ENCODE results near the gene NDRG2.

The NDRG2 gene

DNA sequence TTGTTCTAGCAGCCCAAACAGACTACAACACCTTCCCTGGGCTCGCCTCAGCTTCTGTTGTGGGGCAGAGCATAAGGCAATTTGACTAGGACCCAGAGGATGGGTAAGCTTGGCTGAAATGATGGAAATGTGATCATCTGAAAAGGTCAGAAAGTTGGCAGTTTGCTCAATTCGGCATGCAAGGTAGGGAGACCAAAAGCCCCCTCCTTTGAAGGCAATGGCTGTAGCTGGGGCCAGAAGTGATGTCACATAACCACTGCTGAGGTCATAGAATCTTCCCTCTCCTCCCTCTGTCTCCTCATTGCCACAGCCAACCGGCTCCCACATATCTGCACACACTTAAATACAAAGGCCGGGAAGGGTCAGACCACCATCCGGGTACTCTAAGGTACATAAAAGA, 5.1 kb upstream of the NDRG2 start, which contains the start of gene TPPP2:
TPPP2 (plus strand) TSS at position 301 of the 400 bp plus-strand sequence. CDS start 365 bp downstream, outside the sequence.
- no peak within 1 kb of the TSS for H3K27ac ChIP-seq (ENCODE audit: low read depth, low read length)
- H3K4me3 ChIP-seq (ENCODE audit: low read length): no peak within 1 kb of the TSS
- H3K9me3 ChIP-seq (ENCODE audit: insufficient read depth, low read depth, low read length): no peaks in the 10 kb centered on the region
- peaks cover 15% of the 10 kb centered on the region for H3K4me1 ChIP-seq (ENCODE audit: insufficient read depth, low read length)
- 89% methylated on average over 5 of the region's 5 CpGs for WGBS
- H3K27me3 ChIP-seq (ENCODE audit: insufficient read depth, low read length): peaks cover 17% of the 10 kb centered on the region
- no peaks in the 10 kb centered on the region for H3K36me3 ChIP-seq (ENCODE audit: insufficient read depth, low read length)
- no peak within 1 kb of the TSS for H3K9ac ChIP-seq (ENCODE audit: low read depth, low read length)

DNA sequence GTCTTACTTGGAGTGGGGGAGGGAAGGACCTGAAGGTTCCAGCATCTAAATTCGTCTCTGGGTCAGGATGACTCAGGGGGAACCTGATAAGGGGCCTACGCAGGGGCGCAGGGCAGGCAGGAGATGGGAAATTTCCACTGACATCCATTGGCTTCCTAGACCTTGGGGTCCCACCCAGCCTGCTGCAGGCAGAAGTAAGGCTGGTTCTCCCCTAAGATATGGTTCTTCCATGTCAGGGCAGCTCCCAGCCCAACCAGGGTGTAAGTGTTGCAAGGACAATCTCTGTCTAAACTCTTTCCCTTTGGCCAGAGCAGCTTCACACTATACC, 2.1 kb upstream of the NDRG2 start:
- Histone ChIP-seq H3K27me3 (ENCODE audit: insufficient read depth, low read length) (peaks cover 40% of the 10 kb centered on the region), H3K27ac (ENCODE audit: low read depth, low read length) (no peak overlapping the region), H3K4me3 (ENCODE audit: low read length) (peak overlapping the region; percentile 8; the same call in 1 of the 2 replicates), H3K9me3 (ENCODE audit: insufficient read depth, low read depth, low read length) (no peaks in the 10 kb centered on the region), H3K9ac (ENCODE audit: low read depth, low read length) (no peak overlapping the region), H3K36me3 (ENCODE audit: insufficient read depth, low read length) (no peaks in the 10 kb centered on the region), H3K4me1 (ENCODE audit: insufficient read depth, low read length) (peaks cover 25% of the 10 kb centered on the region)
- 46% methylated on average over 3 of the region's 3 CpGs for WGBS

DNA sequence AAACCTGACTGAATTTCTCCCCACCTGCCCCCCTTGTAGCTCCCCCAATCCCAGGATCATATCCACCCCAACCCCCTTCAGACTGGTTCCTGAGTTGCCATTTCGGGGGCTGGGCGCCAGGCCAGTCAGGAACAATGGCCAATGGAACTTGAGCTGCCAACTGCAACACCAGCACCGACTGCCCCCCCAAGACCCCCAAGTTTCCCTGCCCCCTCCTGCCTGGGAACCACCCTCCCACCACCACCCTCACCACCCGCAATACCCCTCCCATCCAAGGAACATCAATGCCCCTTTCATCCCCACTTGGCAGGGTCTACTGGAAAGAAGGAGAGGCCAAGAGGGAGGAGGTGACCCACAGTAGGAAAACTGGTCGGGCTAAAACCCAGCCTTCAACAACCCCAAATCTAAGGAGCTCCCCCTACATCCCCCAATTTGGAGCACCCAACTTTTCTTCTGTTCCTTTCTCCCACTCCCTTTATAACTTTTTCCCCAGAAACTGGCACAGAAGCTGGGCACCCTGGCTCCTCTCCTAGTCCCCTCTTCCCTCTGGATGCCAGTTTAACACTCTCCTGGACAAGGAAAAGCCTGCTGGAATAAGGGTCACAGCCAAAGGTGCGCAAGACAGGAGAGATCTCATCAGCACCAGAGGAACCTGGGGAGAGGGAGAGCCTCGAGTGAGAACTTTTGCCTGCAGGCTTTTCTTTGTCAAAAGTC, 1.6 kb upstream of the NDRG2 start:
- 53% methylated on average over 7 of the region's 7 CpGs for WGBS

DNA sequence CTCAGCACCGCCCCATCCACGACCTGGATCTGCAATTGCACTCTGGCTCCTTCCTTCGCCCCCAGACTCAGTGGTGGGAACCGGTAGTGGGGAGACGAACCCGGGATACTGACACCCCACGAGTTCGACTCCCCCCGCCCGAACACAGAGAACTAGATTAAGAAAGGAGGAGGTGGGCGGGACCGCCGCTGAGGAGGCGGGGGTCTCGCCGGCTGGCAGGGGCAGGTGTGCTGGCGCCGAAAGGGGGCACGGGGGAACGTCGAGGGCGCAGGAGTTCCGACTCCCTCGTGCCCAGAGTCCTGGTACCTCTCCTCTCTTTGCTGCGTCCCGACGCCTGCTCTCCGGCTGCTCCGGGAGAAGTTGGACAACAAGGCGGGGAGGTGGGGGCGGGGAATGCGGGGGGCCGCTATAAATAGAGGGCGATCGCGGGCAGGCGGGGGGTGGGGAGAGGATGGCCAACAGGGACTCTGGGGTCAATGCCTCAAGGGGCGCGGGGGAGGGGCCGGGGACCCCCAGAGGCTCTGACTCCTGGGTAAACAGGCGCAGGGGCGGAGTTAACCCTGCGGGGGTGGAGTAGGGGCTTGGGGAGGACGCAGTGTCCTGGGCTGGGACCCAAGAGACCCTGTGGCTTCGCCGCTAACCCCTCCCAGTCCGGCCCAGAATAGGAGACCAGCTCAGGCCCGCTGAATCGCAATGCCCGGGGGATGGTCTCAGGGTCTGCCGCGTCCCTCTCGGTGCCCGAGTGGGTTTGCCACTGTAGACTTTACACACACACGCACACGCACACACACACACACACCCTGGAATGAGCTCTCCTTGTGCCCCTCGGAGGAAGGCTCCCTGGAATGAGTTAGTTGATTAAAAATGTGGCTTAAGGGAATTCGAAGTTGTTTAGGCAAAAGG, 761 bp upstream of the NDRG2 start:
- Histone ChIP-seq H3K27ac (ENCODE audit: low read depth, low read length) (peak overlapping the region; percentile 90; the same call in 1 of the 2 replicates), H3K27me3 (ENCODE audit: insufficient read depth, low read length) (peaks cover 41% of the 10 kb centered on the region), H3K9ac (ENCODE audit: low read depth, low read length) (peak overlapping the region; percentile 68; the same call in 1 of the 2 replicates)

More for the DNA sequence above, 1.6 kb upstream of the NDRG2 start:
- Histone ChIP-seq H3K4me1 (ENCODE audit: insufficient read depth, low read length) (peaks cover 25% of the 10 kb centered on the region), H3K9ac (ENCODE audit: low read depth, low read length) (peak overlapping the region; percentile 59; the same call in 1 of the 2 replicates), H3K9me3 (ENCODE audit: insufficient read depth, low read depth, low read length) (no peaks in the 10 kb centered on the region), H3K4me3 (ENCODE audit: low read length) (peak overlapping the region; percentile 62), H3K27ac (ENCODE audit: low read depth, low read length) (peak overlapping the region; percentile 56; the same call in 1 of the 2 replicates), H3K27me3 (ENCODE audit: insufficient read depth, low read length) (peaks cover 41% of the 10 kb centered on the region), H3K36me3 (ENCODE audit: insufficient read depth, low read length) (no peaks in the 10 kb centered on the region)

DNA sequence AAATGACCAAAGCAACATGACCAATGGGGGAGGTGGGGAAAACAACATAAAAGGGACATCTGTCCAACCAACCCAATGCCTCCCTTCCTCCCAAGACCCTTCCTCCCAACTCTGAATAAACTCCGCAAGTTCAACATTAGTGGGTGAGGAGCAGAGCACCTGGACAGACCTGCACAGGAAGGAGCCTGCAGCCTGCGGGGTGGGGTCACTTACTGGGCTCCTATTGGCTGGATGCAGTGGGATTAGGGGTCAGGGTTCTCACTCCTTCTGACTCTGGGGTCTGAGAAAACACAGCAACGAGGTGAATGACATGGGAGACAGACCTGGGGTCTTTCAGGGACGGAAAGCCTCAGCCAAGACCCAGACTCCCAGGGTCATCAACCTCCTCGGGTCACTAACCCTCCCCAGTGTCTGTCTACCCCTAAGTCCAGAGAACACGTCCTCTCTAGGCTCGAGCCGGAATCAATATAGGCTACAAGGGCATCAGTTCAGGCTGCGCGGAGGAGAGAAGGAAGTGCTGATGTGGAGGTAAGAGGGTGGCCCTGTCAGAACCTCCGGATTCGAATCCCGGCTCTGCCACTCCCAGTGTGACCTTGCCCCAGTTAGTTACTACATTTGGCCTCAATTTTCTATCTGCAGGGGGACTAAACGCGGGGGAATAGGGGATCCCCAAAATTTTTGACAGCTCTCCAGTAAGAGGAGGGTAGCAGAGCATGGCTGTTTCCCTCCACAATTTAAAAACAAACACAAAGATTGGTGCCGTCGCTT, 860 bp downstream of the NDRG2 start:
- peak overlapping the region; percentile 70 for H3K9ac ChIP-seq (ENCODE audit: low read depth, low read length)
- peaks cover 41% of the 10 kb centered on the region for H3K27me3 ChIP-seq (ENCODE audit: insufficient read depth, low read length)
- H3K4me3 ChIP-seq (ENCODE audit: low read length): peak overlapping the region; percentile 85
- WGBS: 27% methylated on average over 17 of the region's 17 CpGs
- H3K9me3 ChIP-seq (ENCODE audit: insufficient read depth, low read depth, low read length): no peaks in the 10 kb centered on the region
- H3K36me3 ChIP-seq (ENCODE audit: insufficient read depth, low read length): no peaks in the 10 kb centered on the region
- no peak overlapping the region for H3K27ac ChIP-seq (ENCODE audit: low read depth, low read length)
- peaks cover 25% of the 10 kb centered on the region for H3K4me1 ChIP-seq (ENCODE audit: insufficient read depth, low read length)

More for the DNA sequence above, 761 bp upstream of the NDRG2 start:
- 2% methylated on average over 50 of the region's 58 CpGs for WGBS
- Histone ChIP-seq H3K4me3 (ENCODE audit: low read length) (peak overlapping the region; percentile 76), H3K9me3 (ENCODE audit: insufficient read depth, low read depth, low read length) (no peaks in the 10 kb centered on the region), H3K4me1 (ENCODE audit: insufficient read depth, low read length) (peaks cover 25% of the 10 kb centered on the region), H3K36me3 (ENCODE audit: insufficient read depth, low read length) (no peaks in the 10 kb centered on the region)

DNA sequence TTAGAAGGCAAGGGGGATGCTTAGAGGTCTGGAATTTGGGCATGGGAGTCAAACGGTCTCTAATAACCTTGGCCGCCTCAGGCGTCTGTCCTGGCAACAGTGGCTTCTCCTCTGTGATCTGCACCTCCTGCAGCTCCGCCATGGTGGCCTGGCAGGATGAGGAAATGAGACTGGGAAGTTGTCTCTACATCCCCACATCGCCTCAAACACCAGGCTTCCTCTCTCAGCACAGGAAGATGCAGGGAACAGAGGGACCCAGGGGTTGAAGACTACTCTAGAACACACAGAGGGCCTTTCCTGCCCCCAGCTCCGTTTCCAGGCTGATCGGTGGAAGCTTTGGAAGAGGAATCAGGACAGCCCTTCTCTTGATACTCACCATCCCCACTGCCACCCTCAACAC, 1.7 kb downstream of the NDRG2 start:
- 80% methylated on average over 7 of the region's 7 CpGs for WGBS
- no peak overlapping the region for H3K9ac ChIP-seq (ENCODE audit: low read depth, low read length)
- peaks cover 25% of the 10 kb centered on the region for H3K4me1 ChIP-seq (ENCODE audit: insufficient read depth, low read length)
- H3K9me3 ChIP-seq (ENCODE audit: insufficient read depth, low read depth, low read length): no peaks in the 10 kb centered on the region
- H3K27ac ChIP-seq (ENCODE audit: low read depth, low read length): no peak overlapping the region
- no peaks in the 10 kb centered on the region for H3K36me3 ChIP-seq (ENCODE audit: insufficient read depth, low read length)
- H3K27me3 ChIP-seq (ENCODE audit: insufficient read depth, low read length): peaks cover 41% of the 10 kb centered on the region
- no peak overlapping the region for H3K4me3 ChIP-seq (ENCODE audit: low read length)

DNA sequence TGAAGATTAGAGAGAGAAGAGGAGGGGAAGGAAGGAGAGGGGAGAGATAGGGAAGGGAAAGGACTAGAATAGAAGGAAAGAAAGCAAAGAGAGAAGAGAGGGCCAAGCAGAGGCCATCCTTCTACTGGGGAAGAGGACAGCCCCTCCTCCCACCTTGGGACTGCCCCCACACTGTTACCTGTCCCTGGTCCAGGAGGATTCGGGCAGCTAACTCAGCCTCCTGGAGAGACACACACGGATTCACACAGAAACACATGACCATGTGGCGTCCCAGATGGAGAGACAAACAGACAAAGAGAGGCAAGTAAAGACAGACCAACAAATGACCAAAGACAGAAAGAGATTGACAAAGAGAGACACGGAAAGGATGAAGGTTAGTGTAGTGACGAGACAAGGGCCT, 2.2 kb downstream of the NDRG2 start:
- no peak overlapping the region for H3K4me3 ChIP-seq (ENCODE audit: low read length)

DNA sequence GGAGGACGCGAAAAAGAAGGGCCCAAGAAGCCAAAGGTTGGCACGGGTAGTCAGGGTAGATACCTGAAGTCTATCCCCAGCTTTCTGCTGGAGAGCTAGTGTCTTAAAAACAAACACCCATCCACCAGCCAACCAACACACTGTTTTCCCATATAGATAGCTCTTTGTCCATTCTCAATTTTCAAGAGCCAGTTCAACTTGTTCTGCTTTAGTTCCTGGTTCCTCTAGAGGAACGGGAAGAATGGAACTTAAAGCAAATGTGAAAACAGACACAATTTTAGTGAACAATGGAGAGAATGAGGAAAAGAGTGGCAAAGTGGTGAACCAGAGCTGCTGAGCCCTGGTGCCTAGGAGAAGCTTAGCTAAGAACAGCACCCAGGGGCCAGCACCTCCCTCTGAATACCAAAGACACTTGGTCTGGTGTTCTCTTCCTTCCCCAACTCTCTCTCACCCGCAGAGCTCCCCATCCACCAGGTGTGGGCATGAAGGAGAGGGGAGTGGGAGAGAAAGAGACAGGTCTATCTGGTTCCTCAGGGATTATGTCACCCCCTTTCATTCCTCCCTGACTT, 3.8 kb downstream of the NDRG2 start:
- Histone ChIP-seq H3K36me3 (ENCODE audit: insufficient read depth, low read length) (no peaks in the 10 kb centered on the region; the same call in 1 of the 2 replicates), H3K27ac (ENCODE audit: low read depth, low read length) (no peak overlapping the region), H3K9ac (ENCODE audit: low read depth, low read length) (no peak overlapping the region), H3K9me3 (ENCODE audit: insufficient read depth, low read depth, low read length) (no peaks in the 10 kb centered on the region), H3K4me3 (ENCODE audit: low read length) (no peak overlapping the region), H3K27me3 (ENCODE audit: insufficient read depth, low read length) (peaks cover 35% of the 10 kb centered on the region), H3K4me1 (ENCODE audit: insufficient read depth, low read length) (peaks cover 12% of the 10 kb centered on the region; the same call in 1 of the 2 replicates)
- WGBS: 93% methylated on average over 4 of the region's 5 CpGs

More for the DNA sequence above, 2.2 kb downstream of the NDRG2 start:
- Histone ChIP-seq H3K9ac (ENCODE audit: low read depth, low read length) (no peak overlapping the region), H3K27me3 (ENCODE audit: insufficient read depth, low read length) (peaks cover 41% of the 10 kb centered on the region), H3K36me3 (ENCODE audit: insufficient read depth, low read length) (no peaks in the 10 kb centered on the region; the same call in 1 of the 2 replicates), H3K27ac (ENCODE audit: low read depth, low read length) (no peak overlapping the region), H3K9me3 (ENCODE audit: insufficient read depth, low read depth, low read length) (no peaks in the 10 kb centered on the region), H3K4me1 (ENCODE audit: insufficient read depth, low read length) (peaks cover 25% of the 10 kb centered on the region)
- WGBS: 87% methylated on average over 5 of the region's 5 CpGs

DNA sequence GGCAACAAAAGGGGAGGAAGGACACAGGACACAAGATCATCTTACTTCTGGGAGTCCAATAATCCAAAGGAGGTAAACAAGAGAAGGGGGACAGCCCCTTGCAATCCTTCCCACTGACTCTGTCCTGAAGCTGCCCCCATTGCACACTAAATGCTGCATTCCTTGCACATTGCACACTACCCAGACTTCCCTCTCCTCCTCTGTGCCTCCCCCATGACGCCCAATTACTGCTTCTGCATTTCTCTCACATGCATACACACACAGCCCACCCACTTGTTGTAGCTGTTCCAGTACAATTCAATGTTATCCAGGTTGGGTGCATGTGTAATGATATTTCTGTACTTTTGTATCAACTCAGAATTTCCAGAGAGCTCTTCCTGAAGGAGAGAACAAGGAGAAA, 5.5 kb downstream of the NDRG2 start:
- no peak overlapping the region for H3K9ac ChIP-seq (ENCODE audit: low read depth, low read length)
- no peak overlapping the region for H3K27ac ChIP-seq (ENCODE audit: low read depth, low read length)
- H3K4me3 ChIP-seq (ENCODE audit: low read length): no peak overlapping the region
- peaks cover 14% of the 10 kb centered on the region; the same call in 1 of the 2 replicates for H3K4me1 ChIP-seq (ENCODE audit: insufficient read depth, low read length)
- no peaks in the 10 kb centered on the region; the same call in 1 of the 2 replicates for H3K36me3 ChIP-seq (ENCODE audit: insufficient read depth, low read length)
- H3K27me3 ChIP-seq (ENCODE audit: insufficient read depth, low read length): peaks cover 25% of the 10 kb centered on the region
- 81% methylated on average over 1 of the region's 1 CpG for WGBS
- no peaks in the 10 kb centered on the region for H3K9me3 ChIP-seq (ENCODE audit: insufficient read depth, low read depth, low read length)

DNA sequence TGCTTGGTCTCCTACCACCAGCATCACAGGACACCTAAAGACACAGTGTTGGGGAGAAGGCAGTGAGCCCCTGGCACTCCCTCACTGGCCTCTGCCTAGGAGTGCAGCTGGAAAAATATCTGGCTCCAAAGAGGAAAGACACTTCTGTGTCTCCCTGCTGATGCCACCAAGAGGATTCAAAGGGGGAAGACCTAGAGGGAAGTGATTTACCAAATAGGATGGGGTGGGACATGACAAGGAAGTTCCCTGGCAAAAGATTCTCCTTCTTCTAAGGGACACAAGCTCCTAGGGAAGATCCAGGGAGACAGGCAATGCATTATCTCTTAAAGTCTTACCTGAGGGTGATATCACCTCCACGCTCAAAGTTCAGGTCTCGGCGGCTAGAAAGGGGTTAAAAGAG, 6.1 kb downstream of the NDRG2 start:
- H3K4me3 ChIP-seq (ENCODE audit: low read length): no peak overlapping the region
- WGBS: 100% methylated on average over 3 of the region's 3 CpGs
- no peak overlapping the region for H3K27ac ChIP-seq (ENCODE audit: low read depth, low read length)
- peaks cover 14% of the 10 kb centered on the region; the same call in 1 of the 2 replicates for H3K4me1 ChIP-seq (ENCODE audit: insufficient read depth, low read length)
- no peaks in the 10 kb centered on the region; the same call in 1 of the 2 replicates for H3K36me3 ChIP-seq (ENCODE audit: insufficient read depth, low read length)
- H3K9ac ChIP-seq (ENCODE audit: low read depth, low read length): no peak overlapping the region
- peaks cover 19% of the 10 kb centered on the region for H3K27me3 ChIP-seq (ENCODE audit: insufficient read depth, low read length)
- no peaks in the 10 kb centered on the region for H3K9me3 ChIP-seq (ENCODE audit: insufficient read depth, low read depth, low read length)
